DOHH2 (cell line): ENCODE measurements around the gene NEDD4L.

Experiments
- EZH2phosphoT487 ChIP-seq: fragments of 200-600 bp; sonication (generic); IDR thresholded peaks from 2 replicates; pipeline ENCODE4 v1.6.1; 2017; ENCODE audit warnings: borderline replicate concordance, mild to moderate bottlenecking, antibody characterized with exemption, low read length, moderate library complexity, mixed read lengths
- TF ChIP-seq, protein P1 (sequence below): fragments of 200-600 bp; sonication (generic); IDR thresholded peaks from one replicate; pipeline ENCODE4 v1.5.1; 2014; ENCODE audit warnings: antibody characterized with exemption, mild to moderate bottlenecking, low read depth, low read length; ENCODE audit not compliant: poor library complexity, severe bottlenecking

DNA sequence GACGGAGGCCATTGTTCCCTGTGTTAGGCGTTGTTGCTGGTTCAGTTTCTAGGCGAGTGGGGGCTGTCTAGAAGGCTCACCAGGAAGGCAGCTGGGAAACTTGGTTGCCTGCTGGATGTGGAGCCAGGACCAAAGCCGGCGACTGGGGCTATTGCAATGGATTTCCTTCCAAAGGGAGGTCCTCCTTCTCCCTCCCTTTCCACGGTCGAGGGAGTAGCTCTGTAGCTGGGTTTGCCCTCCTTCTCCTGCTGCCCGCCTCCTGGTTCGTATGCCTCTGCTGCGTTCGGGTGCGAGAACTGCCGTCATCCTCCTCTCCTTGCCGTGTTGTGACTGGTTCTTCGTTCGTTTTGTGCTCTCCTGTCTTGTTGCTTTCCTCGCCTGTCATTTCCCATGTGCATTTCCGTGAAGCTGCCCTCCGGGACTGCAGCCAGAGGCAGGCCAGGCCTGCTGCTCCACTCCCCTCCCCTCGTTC, 203.4 kb downstream of the NEDD4L start:
- TF ChIP-seq EZH2phosphoT487 = no peak
- TF ChIP-seq, protein P1, sequence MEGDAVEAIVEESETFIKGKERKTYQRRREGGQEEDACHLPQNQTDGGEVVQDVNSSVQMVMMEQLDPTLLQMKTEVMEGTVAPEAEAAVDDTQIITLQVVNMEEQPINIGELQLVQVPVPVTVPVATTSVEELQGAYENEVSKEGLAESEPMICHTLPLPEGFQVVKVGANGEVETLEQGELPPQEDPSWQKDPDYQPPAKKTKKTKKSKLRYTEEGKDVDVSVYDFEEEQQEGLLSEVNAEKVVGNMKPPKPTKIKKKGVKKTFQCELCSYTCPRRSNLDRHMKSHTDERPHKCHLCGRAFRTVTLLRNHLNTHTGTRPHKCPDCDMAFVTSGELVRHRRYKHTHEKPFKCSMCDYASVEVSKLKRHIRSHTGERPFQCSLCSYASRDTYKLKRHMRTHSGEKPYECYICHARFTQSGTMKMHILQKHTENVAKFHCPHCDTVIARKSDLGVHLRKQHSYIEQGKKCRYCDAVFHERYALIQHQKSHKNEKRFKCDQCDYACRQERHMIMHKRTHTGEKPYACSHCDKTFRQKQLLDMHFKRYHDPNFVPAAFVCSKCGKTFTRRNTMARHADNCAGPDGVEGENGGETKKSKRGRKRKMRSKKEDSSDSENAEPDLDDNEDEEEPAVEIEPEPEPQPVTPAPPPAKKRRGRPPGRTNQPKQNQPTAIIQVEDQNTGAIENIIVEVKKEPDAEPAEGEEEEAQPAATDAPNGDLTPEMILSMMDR = no peak
